GM12878 (cell line): Measurements from ENCODE around the gene RNU6-1. TPM values are rescaled to one million over a fixed set of nuclear protein-coding genes. Genes with fewer than 3 reads are reported as not detected.

Source experiments
- ASH2L ChIP-seq: fragments of 300-600, 200-600 bp; sonication (generic); IDR thresholded peaks from 2 replicates; pipeline ENCODE4 v1.6.1; 2017; ENCODE audit warnings: low read depth, mild to moderate bottlenecking, borderline replicate concordance
- CBX3 ChIP-seq: fragments of 200-600 bp; sonication (generic); IDR thresholded peaks from 2 replicates; pipeline ENCODE4 v1.6.1; 2016; ENCODE audit warnings: low read depth, borderline replicate concordance
- HSF1 ChIP-seq: fragments of 150-350 bp; IDR thresholded peaks from 2 replicates; pipeline ENCODE4 v1.6.1; 2014; ENCODE audit warnings: mild to moderate bottlenecking, low read depth, low read length
- IRF3 ChIP-seq: fragments of 450-650 bp; IDR thresholded peaks from 2 replicates; pipeline ENCODE4 v1.6.1; 2014; ENCODE audit warnings: mild to moderate bottlenecking
- NFYA ChIP-seq: IDR thresholded peaks from 2 replicates; pipeline ENCODE4 v1.6.1; 2011; ENCODE audit warnings: low read depth, mild to moderate bottlenecking, low read length, improper control_type of control experiment, borderline replicate concordance
- POLR2A ChIP-seq: IDR thresholded peaks from 2 replicates; pipeline ENCODE4 v1.6.1; 2011; ENCODE audit warnings: low read depth, mild to moderate bottlenecking, low read length
- POLR2AphosphoS5 ChIP-seq: IDR thresholded peaks from 2 replicates; pipeline ENCODE4 v1.6.1; 2011; ENCODE audit warnings: mild to moderate bottlenecking, low read length, inconsistent platforms
- POU2F2 ChIP-seq: IDR thresholded peaks from 3 replicates; pipeline ENCODE4 v1.6.1; 2011; ENCODE audit warnings: low read depth, mild to moderate bottlenecking, low read length, borderline replicate concordance
- RAD21 ChIP-seq: IDR thresholded peaks from 2 replicates; pipeline ENCODE4 v1.6.1; 2011; ENCODE audit warnings: mild to moderate bottlenecking, low read depth, low read length, moderate library complexity; ENCODE audit not compliant: insufficient read depth
- RELA ChIP-seq: fragments of 450-650 bp; IDR thresholded peaks from 2 replicates; pipeline ENCODE4 v1.8.0; 2014; ENCODE audit warnings: borderline replicate concordance; ENCODE audit not compliant: partially characterized antibody
- RUNX3 ChIP-seq: IDR thresholded peaks from 2 replicates; pipeline ENCODE4 v1.6.1; 2012; ENCODE audit warnings: low read length, inconsistent platforms
- SMAD5 ChIP-seq: IDR thresholded peaks from 2 replicates; pipeline ENCODE4 v1.6.1; 2016; ENCODE audit warnings: antibody characterized with exemption, low read depth
- SPI1 ChIP-seq: IDR thresholded peaks from 2 replicates; pipeline ENCODE4 v1.6.1; 2011; ENCODE audit warnings: low read depth, mild to moderate bottlenecking, low read length, moderate library complexity, borderline replicate concordance; ENCODE audit not compliant: insufficient read depth
- ZBED1 ChIP-seq: IDR thresholded peaks from 2 replicates; pipeline ENCODE4 v1.6.1; 2016; ENCODE audit warnings: borderline replicate concordance
- polyA plus RNA-seq, 11 experiments: library from polyadenylated mRNA; depleted of rRNA in 4 of 11; unstranded in 6 of 11; stranded (reverse) in 5 of 11; fragments of >200 nt; fragmentation: Nextera tagmentation in 4 of 11; fragmentation: Illumina TruSeq in 1 of 11; extraction: Ambion mirVana in 4 of 11; extraction: Trizol in 1 of 11; gene quantifications; 1 replicate in 1 of 11; 2 replicates in 10 of 11; pipeline versions ENCODE4 v1.2.1 to v1.2.3, GENCODE V29; 2011 to 2016; ENCODE audit warnings: inconsistent platforms in 2 of 11, missing spikeins in 2 of 11, low read depth in 1 of 11
- total RNA-seq, 4 experiments: library from RNA; depleted of rRNA in 3 of 4; stranded (reverse); fragments of >200 nt in 3 of 4; fragmentation: Illumina TruSeq in 1 of 4; extraction: Trizol in 1 of 4; gene quantifications; 2 replicates each; pipeline versions ENCODE4 v1.2.1 to v1.2.3, GENCODE V29; 2013 to 2021
- TF ChIP-seq, protein P1 (sequence below): fragments of 450-650 bp; IDR thresholded peaks from 2 replicates; pipeline ENCODE4 v1.6.1; 2017; ENCODE audit warnings: borderline replicate concordance

Gene RNU6-1
- total and polyA plus RNA-seq, 10 of the 15 experiments (the other 5 are each of a cell fraction or from before 2014, with no cell fraction given): not detected

DNA sequence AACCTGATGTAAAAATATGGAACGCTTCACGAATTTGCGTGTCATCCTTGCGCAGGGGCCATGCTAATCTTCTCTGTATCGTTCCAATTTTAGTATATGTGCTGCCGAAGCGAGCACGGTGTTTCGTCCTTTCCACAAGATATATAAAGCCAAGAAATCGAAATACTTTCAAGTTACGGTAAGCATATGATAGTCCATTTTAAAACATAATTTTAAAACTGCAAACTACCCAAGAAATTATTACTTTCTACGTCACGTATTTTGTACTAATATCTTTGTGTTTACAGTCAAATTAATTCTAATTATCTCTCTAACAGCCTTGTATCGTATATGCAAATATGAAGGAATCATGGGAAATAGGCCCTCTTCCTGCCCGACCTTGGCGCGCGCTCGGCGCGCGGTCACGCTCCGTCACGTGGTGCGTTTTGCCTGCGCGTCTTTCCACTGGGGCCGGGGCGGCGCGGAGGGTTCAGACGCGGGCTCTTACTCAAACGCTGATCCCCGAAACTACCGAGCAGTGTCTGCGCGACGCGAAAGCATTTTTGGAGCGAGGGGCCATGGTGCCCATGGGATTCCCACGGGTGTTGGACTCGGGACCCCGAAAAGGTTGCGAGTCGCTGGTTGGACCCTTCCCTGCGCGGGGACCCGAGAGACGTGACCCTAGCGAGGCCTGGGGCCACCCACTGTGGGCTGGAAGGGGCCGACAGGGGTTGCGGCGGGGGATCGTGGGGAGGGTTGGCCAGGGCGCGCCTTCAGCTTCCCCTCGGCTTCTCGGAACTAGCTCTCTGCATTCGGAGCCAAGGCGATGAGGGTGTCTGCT is at the start of gene RNU6-1 (continued):
- TF ChIP-seq IRF3 (no peak), ZBED1 (0 out of 2 replicates have a peak, but pooled peaks have one; percentile 34), CBX3 (no peak), SPI1 (no peak), POLR2AphosphoS5 (peak; percentile 89), HSF1 (no peak), RELA (peak; percentile 56), RAD21 (0 out of 2 replicates have a peak, but pooled peaks have one; percentile 3), POU2F2 (peak; percentile 97), NFYA (no peak), POLR2A (peak; percentile 94), RUNX3 (peak; percentile 50), ASH2L (peak; percentile 95; the same call in 1 of the 2 replicates), SMAD5 (peak; percentile 35; the same call in 1 of the 2 replicates)
- TF ChIP-seq, protein P1, sequence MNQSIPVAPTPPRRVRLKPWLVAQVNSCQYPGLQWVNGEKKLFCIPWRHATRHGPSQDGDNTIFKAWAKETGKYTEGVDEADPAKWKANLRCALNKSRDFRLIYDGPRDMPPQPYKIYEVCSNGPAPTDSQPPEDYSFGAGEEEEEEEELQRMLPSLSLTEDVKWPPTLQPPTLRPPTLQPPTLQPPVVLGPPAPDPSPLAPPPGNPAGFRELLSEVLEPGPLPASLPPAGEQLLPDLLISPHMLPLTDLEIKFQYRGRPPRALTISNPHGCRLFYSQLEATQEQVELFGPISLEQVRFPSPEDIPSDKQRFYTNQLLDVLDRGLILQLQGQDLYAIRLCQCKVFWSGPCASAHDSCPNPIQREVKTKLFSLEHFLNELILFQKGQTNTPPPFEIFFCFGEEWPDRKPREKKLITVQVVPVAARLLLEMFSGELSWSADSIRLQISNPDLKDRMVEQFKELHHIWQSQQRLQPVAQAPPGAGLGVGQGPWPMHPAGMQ: no peak
- TF ChIP-seq, all 136 proteins: peak for 59
